ENCODE measurements around the gene CTSC.

DNA sequence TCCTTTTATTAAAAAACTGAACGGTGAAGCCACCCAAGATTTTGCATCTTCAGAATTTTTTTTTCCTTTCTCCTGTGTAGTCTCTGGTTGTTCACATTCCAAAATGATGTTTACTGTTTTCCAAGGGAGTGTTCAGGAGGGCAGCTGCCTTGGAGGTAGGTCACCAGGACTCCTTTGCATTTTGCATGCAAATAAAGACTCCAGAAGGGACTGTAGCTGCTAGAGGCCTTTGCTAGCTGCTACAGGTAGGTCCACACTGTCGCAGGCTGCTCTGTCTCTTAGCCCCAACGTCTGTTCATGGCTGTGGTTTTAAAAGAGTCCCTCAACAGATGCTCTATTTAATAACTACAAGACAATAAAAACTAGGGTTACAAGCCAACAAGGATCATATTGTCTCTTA lies 11.4 kb downstream of the CTSC start:
- TF ChIP-seq, protein P1, sequence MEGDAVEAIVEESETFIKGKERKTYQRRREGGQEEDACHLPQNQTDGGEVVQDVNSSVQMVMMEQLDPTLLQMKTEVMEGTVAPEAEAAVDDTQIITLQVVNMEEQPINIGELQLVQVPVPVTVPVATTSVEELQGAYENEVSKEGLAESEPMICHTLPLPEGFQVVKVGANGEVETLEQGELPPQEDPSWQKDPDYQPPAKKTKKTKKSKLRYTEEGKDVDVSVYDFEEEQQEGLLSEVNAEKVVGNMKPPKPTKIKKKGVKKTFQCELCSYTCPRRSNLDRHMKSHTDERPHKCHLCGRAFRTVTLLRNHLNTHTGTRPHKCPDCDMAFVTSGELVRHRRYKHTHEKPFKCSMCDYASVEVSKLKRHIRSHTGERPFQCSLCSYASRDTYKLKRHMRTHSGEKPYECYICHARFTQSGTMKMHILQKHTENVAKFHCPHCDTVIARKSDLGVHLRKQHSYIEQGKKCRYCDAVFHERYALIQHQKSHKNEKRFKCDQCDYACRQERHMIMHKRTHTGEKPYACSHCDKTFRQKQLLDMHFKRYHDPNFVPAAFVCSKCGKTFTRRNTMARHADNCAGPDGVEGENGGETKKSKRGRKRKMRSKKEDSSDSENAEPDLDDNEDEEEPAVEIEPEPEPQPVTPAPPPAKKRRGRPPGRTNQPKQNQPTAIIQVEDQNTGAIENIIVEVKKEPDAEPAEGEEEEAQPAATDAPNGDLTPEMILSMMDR (IDR thresholded peaks at IDR 0.05): no peak
- TF ChIP-seq POLR2A (IDR thresholded peaks at IDR 0.05; ENCODE audit: low read depth) (no peak), EP300 (IDR thresholded peaks at IDR 0.05) (no peak), POLR2AphosphoS5 (IDR thresholded peaks at IDR 0.05) (no peak)
